LHCN-M2 (cell line): ENCODE data around the gene P2RX1. TPM values are rescaled to one million over a fixed set of nuclear protein-coding genes. Genes with fewer than 3 reads are reported as not detected.
"Not testable (repeated sequence)": the region's sequence is repeated elsewhere in the genome, so short reads cannot be mapped to it uniquely, and the experiment has no call there.

ENCODE experiments used
- DNase-seq: peaks from one replicate; pipeline ENCODE4 v3.0.0-alpha.2; 2012; ENCODE audit warnings: low read depth
- total RNA-seq: library from RNA; depleted of rRNA; stranded (reverse); fragments of >200 nt; gene quantifications from 2 replicates; pipeline ENCODE4 v1.2.3, GENCODE V29; 2014

P2RX1 gene
- total RNA-seq, 1 experiment from 2014 or later = 0.17 TPM

- DNase-seq = no peak
Observed at GRCh38 chr17:3952186-3952585, 35.9 kb upstream of the P2RX1 start.

GRCh38 chr17:3951420-3951819 is 35.2 kb upstream of the P2RX1 start:
- no peak for DNase-seq

- no peak for DNase-seq
Observed at GRCh38 chr17:3951003-3951402, 34.7 kb upstream of the P2RX1 start.

- no peak for DNase-seq
Observed at GRCh38 chr17:3950584-3950983, 34.3 kb upstream of the P2RX1 start.

GRCh38 chr17:3949418-3949817 is 33.2 kb upstream of the P2RX1 start:
- DNase-seq = no peak

GRCh38 chr17:3948551-3948950 is 32.3 kb upstream of the P2RX1 start:
- not testable (repeated sequence) for DNase-seq

GRCh38 chr17:3947318-3947810 is 31.1 kb upstream of the P2RX1 start:
- no peak for DNase-seq

GRCh38 chr17:3946711-3947235 is 30.5 kb upstream of the P2RX1 start:
- DNase-seq = no peak

GRCh38 chr17:3944485-3945388 is 28.5 kb upstream of the P2RX1 start:
- no peak for DNase-seq

GRCh38 chr17:3943240-3943891 is 27.1 kb upstream of the P2RX1 start:
- no peak for DNase-seq

- no peak for DNase-seq
Observed at GRCh38 chr17:3940965-3941698, 24.9 kb upstream of the P2RX1 start.

GRCh38 chr17:3937359-3937758 is 21.1 kb upstream of the P2RX1 start:
- DNase-seq = no peak

GRCh38 chr17:3935825-3936355 is 19.6 kb upstream of the P2RX1 start:
- DNase-seq = peak; percentile 33

GRCh38 chr17:3935140-3935542 is 18.9 kb upstream of the P2RX1 start:
- DNase-seq = peak; percentile 58

- DNase-seq = no peak
Observed at GRCh38 chr17:3929764-3930163, 13.5 kb upstream of the P2RX1 start.

- DNase-seq = no peak
Observed at GRCh38 chr17:3929181-3929580, 12.9 kb upstream of the P2RX1 start.

GRCh38 chr17:3928406-3928805 is 12.1 kb upstream of the P2RX1 start:
- no peak for DNase-seq

- DNase-seq = no peak
Observed at GRCh38 chr17:3927628-3928340, 11.5 kb upstream of the P2RX1 start.

- no peak for DNase-seq
Observed at GRCh38 chr17:3926860-3927627, 10.8 kb upstream of the P2RX1 start.
